HCEC 1CT (cell line): ENCODE results near the gene ZNF18.
"Not testable (repeated sequence)": the region's sequence is repeated elsewhere in the genome, so short reads cannot be mapped to it uniquely, and the experiment has no call there.

ENCODE experiments used
- DNase-seq: peaks from one replicate; pipeline ENCODE4 v3.0.0-alpha.2; 2017

The ZNF18 gene

DNA sequence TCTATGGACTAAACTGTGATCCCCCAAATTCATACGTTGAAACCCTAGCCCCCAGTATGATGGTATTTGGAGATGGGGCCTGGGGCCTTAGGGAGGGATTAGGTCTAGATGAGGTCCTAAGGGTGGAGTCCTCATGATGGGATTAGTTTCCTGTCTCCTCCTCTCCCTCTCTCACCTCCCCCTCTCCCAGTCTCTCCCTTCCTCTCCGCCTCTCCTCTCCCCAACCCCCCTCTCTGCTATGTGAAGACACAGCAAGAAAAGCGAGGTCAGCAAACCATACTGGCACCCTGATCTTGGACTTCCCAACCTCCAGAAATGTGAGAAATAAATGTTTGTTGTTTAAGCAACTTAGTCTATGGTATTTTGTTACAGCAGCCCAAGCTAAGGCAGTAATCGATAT is 15.4 kb downstream of the ZNF18 start:
- no peak for DNase-seq

DNA sequence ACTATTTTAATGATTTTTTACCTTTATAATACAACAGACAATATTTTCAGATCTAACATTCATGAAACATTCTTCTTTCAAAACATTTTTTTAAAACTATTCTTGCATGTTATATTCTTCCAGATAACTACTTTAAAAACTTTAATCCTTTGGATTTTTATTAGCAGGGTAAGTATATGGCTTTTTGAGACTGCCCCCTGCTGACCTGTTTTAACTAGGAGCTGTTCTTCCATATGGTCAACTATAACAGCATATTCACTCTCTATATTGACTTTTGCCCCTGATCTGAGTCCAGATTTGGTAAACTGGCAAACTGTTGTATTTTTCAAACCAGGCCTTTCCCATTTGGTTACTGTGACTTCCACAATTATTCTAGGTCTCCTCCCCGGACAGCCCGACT is 16.5 kb downstream of the ZNF18 start:
- peak; percentile 15 for DNase-seq

DNA sequence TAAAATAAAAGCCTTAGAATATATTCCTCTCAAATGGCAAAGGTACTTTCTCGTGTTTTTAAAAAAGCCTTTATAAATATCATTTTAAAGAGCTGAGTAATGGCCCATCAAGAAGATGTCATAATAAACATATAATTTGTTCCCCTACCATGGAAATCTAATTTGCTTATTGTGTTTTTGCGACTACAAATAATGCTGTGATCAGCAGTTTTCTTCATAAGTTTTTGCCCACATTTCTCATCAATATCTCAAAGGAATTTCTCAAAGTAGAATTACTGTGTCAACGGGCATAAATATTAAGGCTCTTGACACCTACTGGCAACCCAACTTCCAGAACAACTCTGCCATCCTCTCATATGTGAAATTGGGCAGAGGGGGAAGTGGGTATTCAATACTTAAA is 17.5 kb downstream of the ZNF18 start:
- no peak for DNase-seq

DNA sequence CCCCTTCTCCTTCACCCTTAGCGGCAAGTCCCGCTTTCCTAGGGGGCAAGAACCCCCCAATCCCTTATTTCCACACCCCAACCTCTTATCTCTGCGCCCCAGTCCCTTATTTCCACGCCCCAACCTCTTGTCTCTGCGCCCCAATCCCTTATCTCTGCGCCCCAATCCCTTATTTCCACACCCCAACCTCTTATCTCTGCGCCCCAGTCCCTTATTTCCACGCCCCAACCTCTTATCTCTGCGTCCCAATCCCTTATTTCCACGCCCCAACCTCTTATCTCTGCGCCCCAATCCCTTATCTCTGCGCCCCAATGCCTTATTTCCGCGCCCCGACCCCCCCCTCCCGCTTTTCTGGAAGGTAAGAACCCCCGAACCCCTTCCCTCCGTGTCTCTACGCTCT is 24.5 kb downstream of the ZNF18 start:
- DNase-seq: not testable (repeated sequence)

DNA sequence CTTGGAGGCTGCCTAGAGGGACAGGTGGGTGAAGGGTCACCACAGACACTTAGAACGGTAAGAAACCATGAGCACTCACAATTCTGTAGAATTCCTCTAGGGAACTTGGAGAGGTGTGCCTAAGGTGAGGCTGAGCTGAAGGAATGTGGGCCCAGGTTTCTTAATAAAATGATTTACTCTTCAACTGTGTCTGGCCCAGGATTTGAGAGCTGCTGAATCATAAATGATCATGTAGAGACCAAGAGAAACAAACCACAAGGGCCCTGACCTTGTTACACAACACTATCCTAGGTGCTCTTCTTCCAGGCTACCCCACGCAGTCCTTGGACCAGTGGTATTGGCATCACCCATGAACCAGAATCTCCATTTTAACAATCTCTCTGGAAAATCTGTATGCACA is 27.7 kb downstream of the ZNF18 start:
- DNase-seq: no peak

DNA sequence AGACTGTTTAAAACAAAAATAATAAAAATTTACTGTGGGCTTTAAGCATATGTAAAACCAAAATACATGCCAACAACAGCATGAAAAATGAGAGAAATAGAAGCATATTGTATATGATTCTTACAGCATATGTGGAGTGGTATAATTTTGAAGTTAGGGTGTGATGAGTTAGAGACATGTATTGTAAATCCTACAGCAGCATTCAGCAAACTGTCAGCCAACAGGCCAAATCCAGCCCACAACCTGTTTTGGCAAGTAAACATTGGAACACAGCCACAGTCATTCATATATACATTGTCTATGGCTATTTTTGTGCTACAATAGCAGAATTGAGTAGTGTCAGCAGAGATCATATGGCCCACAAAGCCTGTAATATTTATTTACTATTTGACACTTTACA is 42.3 kb downstream of the ZNF18 start:
- DNase-seq: no peak

DNA sequence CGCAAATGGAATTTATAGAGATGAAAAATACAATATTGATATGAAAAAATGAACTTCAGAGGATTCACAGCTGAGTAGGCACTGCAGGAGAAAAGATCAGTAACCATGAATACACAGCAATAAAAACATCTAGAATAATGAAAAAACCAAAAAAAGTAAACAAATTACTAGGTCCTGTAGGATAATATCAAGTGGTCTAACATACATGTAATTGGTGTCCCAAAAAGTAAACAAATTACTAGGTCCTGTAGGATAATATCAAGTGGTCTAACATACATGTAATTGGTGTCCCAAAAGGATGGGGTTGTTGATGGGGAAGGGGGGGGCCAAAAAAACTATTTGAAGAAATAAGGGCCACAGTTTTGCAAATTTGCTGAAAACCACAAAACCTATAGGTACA is 43.4 kb downstream of the ZNF18 start:
- no peak for DNase-seq

DNA sequence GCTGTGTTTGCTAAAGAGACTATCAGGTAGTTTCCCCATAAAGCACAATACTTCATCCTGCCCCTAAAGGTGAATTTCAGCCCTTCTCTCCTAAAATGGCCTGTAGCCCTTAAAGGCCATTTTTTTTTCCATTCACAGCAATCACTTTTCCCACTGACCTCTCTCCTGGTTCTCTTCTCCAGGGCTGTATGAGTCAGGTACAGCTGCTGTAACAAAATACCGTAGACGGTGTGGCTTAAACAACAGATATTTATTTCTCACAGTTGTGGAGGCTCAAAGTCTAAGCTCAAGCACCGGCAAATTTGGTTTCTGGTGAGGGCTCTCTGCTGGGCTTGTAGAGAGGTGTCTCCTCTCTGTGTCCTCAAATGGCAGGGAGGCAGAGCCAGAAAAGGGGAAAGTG is 44.7 kb downstream of the ZNF18 start:
- no peak for DNase-seq

DNA sequence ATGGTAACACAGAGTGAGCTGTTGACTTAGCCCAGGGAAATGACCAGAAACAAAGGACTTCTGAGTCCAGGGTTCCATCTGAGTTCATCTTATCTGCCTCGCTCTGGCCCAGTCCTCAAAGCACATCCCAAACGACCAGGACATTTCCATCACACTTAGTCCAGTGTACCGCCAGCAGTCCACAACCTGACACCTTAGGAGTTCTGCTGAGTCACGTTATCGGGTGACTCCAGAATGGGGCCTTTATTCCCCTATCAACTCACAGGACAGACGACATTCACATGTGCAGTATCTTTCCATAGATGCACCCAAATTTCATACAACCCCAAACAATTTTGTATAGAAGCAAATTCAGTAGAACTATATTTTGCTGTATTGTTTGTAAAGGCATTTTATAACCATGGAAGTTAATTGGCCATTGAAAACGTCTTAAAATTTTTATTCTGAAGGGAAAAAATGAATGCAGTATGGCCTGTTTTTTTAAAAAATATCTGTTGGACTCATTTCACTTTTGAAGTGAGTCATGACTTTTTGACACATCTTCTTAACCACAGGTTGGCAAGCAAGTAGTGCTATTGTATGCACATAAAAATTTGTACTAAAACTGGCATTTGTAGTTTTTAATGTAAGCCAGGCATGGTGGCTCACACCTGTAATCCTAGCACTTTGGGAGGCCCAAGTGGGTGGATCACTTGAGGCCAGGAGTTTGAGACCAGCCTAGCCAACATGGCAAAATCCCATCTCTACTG is 46.3 kb downstream of the ZNF18 start:
- DNase-seq: peak; percentile 18

DNA sequence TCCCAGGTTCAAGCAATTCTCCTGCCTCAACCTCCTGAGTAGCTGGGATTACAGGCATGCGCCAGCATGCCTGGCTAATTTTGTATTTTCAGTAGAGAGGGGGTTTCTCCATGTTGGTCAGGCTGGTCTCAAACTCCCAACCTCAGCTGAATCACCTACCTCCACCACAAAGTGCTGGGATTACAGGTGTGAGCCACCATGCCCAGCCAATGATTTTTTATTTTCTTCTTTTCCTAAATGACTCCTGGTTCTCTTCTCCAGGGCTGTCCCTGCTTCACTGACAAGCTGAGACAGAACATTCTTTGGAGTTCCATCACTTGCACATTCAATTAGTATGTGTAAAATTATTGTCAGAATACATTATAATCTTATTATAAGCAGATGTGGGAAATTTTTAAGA is 47.7 kb downstream of the ZNF18 start:
- not testable (repeated sequence) for DNase-seq

DNA sequence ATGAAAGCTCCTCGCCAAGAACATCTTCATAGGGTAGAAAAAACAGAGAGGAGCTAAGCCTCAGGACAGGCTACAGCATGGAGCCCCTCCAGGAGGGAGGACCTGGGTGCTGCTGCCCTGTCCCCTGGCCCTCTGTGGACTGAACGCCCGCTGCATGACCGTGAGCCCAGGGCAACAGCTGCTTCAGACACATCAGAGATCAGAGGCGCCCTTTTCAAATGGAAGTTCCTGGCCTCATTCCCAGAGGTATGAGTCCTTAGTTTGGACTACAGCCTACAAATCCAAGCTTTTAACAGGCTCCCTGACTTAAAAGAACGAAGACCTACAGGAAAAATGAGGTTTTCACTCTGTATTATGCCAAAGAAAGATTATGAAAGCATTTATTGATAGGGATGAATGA is 48.5 kb downstream of the ZNF18 start:
- DNase-seq: peak; percentile 67

DNA sequence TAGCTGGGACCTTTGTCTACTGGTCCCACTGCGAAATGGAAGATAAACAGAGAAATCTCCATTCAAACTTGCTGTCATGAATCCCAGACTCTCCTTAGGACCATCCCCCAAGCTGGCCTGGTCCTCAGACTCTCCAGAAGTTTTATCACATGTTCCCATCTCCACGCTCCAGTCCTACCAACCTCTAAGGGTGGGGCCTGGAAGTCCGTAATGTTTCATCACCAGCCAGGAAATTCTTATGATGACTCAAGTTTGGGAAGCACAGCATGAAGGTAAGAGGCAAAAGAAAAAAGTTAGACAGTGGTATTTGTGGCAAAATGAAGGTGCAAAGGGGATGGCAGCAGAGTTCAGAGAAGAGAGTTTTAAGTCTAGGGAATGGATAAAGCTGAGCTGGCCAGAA is 52.7 kb downstream of the ZNF18 start:
- no peak for DNase-seq

DNA sequence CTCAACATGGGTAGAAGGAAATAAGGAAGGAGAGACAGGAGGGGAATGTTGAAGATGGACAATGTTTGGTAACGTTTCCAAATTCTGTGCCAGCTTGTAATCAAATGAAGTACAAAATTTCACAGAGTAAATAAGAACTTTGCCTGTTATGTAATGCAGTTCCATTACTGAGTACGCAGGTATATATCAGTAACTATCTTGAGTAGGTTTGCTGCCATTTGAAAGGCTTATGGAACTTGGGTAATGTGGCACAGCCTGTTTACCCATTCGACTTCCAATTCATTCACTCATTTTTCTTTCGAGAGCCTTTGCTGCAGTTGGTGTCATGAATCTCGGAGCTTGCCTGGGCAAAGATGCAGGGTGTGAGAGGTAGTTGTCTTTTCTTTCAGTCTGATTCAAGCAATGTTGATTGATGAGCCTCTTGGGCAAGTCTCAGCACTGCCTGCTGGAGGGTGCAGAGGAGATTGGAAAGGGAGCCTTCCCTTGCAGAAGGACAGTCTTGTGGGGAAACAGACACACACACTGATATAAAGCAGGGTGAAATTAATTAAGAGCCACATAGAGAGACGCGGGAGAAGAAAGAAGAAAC is 53.4 kb downstream of the ZNF18 start:
- DNase-seq: no peak

DNA sequence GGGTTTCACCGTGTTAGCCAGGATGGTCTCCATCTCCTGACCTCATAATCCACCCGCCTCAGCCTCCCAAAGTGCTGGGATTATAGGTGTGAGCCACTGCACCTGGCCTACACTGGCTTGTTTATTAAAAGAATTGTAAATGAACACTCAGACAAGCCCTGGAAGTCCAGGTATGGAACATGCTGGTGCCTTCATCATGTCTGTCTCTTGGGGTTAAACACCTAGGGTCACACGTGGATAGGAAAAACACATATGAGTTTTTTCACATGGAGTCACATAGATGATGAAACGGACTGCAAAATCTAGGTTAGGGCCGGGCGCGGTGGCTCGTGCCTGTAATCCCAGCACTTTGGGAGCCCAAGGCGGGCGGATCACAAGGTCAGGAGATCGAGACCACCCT is 54.2 kb downstream of the ZNF18 start:
- not testable (repeated sequence) for DNase-seq

DNA sequence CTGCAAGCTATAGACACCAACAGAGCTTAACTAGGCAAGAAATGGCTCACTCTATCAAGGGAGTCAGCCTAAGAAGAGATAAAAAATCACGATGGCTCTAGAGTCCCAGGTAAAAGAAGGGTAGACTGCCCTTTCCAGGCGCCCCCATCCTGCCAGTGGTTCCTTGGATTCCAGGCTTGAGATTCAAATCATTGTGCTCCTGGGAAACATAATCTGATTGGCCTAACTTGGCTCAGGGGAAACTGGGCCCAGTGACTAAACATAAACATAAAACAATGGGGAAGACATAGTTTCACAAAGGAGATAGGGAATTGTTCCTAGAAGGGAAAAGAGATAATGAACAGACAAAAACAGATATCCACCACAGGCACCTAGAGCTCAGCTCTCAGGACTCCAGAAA is 56.4 kb downstream of the ZNF18 start:
- no peak for DNase-seq

DNA sequence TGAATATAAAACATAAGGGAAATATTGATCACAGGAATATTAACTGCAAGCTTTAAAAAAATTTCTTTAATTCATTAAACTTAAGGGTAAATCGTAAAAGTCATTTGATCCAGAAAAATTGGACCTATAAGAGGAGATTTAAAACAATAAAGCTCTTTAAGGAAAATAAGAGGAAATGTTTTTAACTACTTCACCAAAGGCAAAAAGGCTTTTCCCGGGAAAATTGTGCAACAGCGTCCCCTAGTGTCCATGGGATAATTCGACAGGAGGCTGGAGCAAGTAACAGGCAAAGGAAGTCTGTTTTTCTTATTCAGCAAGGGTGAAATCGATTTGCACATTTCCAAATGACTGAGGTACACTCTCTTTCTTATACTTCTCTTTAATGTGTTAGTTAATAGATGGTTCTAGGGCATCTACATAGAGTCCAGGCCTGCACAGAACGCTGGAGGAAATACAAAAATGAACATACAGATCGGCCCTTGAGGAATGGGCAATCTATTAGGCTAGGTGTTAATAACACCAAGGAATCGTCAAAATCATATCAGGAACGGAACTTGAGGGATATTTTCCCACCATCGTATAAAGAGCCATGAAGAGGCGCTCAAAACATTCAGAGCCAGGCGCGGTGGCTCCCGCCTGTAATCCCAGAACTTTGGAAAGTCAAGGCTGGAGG is 61.4 kb downstream of the ZNF18 start:
- peak; percentile 28 for DNase-seq

DNA sequence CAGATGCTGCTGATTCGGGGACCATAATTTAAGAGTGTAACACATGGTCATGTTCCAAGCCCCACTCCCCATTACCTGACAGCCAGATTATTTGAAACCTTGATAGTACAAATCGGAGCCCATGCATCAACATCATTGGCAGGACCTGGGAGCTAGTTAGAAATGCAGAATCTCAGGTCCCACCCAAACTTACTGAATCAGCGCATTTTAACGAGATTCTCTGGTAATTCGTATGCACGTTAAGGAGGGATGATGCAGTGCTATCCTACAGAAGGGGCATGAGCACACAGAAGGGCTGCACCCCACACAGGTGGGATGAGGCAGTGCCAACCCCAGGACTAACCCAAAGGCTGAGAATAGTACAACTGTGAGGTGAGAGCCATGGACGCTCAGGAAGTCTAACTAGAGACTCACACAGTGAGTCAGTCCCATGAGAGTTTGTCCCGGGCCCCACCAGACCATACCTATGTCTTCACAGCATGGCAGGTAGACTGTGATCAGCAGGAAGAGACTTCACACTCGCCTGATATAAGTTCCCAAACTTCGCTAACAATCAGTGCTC is 64.9 kb downstream of the ZNF18 start:
- no peak for DNase-seq

DNA sequence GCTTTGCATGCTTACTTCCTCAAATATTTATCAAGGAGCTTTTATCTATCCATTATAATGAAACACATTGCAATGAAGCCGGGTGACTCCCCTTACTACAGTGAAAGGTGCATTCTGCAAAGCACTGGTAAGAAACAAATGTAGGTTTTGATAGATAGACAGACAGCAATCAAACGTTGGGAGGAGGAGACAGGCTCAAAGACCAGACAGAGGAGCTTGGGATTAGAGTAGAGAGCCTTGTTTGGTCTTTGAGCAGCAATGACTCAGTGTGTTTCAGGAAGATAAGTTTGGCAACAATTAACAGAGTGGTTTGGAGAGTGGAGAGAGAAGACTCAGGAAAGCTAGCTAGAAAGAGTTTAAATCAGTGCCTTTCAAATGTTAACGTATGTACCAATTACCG is 68.8 kb downstream of the ZNF18 start:
- DNase-seq: no peak
